KMS-11 (cell line): Measurements from ENCODE around the gene NR2F1-AS1.
"Not testable (repeated sequence)": the region's sequence is repeated elsewhere in the genome, so short reads cannot be mapped to it uniquely, and the experiment has no call there.

Experiments used
- H2AFZ ChIP-seq: fragments of 200-600 bp; sonication (generic); 2 replicates; pipeline ENCODE4 v1.6.1; 2016; ENCODE audit warnings: antibody characterized with exemption, mixed run types, low read depth
- H3K27ac ChIP-seq: fragments of 200-600 bp; sonication (generic); 2 replicates; pipeline ENCODE4 v1.6.1; 2016; ENCODE audit warnings: mild to moderate bottlenecking, mixed run types
- H3K27me3 ChIP-seq: fragments of 200-600 bp; sonication (generic); 2 replicates; pipeline ENCODE4 v1.6.1; 2017; ENCODE audit warnings: mild to moderate bottlenecking, low read depth, mixed run types, moderate library complexity; ENCODE audit not compliant: insufficient read depth
- H3K36me3 ChIP-seq: fragments of 200-600 bp; sonication (generic); 2 replicates; pipeline ENCODE4 v1.6.1; 2017; ENCODE audit warnings: mild to moderate bottlenecking, mixed run types; ENCODE audit not compliant: insufficient read depth
- H3K4me1 ChIP-seq: fragments of 200-600 bp; sonication (generic); 2 replicates; pipeline ENCODE4 v1.6.1; 2016; ENCODE audit warnings: mild to moderate bottlenecking, low read depth, mixed run types; ENCODE audit not compliant: poor library complexity, severe bottlenecking
- H3K4me2 ChIP-seq: fragments of 200-600 bp; sonication (generic); 2 replicates; pipeline ENCODE4 v1.7.0; 2016; ENCODE audit warnings: mild to moderate bottlenecking, mixed run types
- H3K4me3 ChIP-seq: fragments of 200-600 bp; sonication (generic); IDR thresholded peaks from 2 replicates; pipeline ENCODE4 v1.6.1; 2017; ENCODE audit warnings: low read depth, low read length, mixed read lengths; ENCODE audit not compliant: insufficient read depth
- H3K79me2 ChIP-seq: fragments of 200-600 bp; sonication (generic); 2 replicates; pipeline ENCODE4 v1.6.1; 2016; ENCODE audit warnings: low read depth, mixed run types; ENCODE audit not compliant: insufficient read depth
- H3K9ac ChIP-seq: fragments of 200-600 bp; sonication (generic); 2 replicates; pipeline ENCODE4 v1.6.1; 2016; ENCODE audit warnings: mild to moderate bottlenecking, mixed run types
- H4K20me1 ChIP-seq: fragments of 200-600 bp; sonication (generic); 2 replicates; pipeline ENCODE4 v1.6.1; 2016; ENCODE audit warnings: mild to moderate bottlenecking, mixed run types; ENCODE audit not compliant: insufficient read depth
- TF ChIP-seq, protein P1 (sequence below): fragments of 200-600 bp; sonication (generic); conservative IDR thresholded peaks from 2 replicates; pipeline ENCODE4 v1.6.1; 2017; ENCODE audit warnings: low read depth, mild to moderate bottlenecking, antibody characterized with exemption, low read length, moderate library complexity, mixed read lengths

Gene NR2F1-AS1

GRCh38 chr5:93511445-93511844, 69.6 kb downstream of the NR2F1-AS1 start:
- Histone ChIP-seq H3K27me3 (no peaks in the 10 kb centered on the region), H3K79me2 (no peaks in the 10 kb centered on the region), H3K4me1 (no peaks in the 10 kb centered on the region), H2AFZ (no peak overlapping the region), H3K27ac (no peak overlapping the region), H4K20me1 (no peaks in the 10 kb centered on the region), H3K4me3 (no peak overlapping the region), H3K36me3 (no peaks in the 10 kb centered on the region), H3K9ac (no peak overlapping the region), H3K4me2 (no peak overlapping the region)
- TF ChIP-seq, protein P1, sequence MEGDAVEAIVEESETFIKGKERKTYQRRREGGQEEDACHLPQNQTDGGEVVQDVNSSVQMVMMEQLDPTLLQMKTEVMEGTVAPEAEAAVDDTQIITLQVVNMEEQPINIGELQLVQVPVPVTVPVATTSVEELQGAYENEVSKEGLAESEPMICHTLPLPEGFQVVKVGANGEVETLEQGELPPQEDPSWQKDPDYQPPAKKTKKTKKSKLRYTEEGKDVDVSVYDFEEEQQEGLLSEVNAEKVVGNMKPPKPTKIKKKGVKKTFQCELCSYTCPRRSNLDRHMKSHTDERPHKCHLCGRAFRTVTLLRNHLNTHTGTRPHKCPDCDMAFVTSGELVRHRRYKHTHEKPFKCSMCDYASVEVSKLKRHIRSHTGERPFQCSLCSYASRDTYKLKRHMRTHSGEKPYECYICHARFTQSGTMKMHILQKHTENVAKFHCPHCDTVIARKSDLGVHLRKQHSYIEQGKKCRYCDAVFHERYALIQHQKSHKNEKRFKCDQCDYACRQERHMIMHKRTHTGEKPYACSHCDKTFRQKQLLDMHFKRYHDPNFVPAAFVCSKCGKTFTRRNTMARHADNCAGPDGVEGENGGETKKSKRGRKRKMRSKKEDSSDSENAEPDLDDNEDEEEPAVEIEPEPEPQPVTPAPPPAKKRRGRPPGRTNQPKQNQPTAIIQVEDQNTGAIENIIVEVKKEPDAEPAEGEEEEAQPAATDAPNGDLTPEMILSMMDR = no peak

DNA sequence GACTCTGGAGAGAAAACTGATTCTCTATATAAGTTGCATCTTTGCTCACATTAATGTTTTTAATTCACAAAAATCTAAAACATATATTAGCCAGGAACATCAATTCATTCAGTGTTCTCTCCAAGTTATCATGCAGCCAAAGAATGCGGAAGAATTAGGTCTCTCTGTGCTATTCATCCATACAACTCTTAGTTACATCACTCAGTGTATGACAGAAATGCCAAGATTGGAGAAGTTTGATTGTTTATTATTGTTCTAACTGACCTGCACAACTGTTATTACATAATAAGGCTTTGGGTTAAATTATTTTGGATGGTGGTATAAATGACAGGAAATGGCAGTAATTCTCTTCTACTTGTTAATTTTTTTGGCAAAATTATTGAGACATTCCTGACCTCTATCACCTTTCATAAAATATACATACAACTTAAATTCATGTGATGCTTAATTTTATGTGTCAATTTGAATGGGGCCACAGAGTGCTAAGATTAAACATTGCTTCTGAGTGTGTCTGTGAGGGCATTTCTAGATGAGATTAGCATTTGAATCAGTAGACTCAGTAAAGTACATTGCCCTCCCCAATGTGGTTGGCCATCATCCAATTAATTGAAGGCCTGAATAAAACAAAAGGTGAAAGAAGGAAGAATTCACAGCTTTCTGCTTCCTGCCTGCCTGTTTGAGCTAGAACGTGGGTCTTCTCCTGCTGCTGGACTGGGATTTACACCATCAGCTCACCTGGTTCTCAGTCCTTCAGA, 70.2 kb downstream of the NR2F1-AS1 start:
- TF ChIP-seq, protein P1 = no peak
- no peaks in the 10 kb centered on the region for H3K79me2 ChIP-seq
- no peak overlapping the region for H3K4me2 ChIP-seq
- H4K20me1 ChIP-seq = no peaks in the 10 kb centered on the region
- H3K36me3 ChIP-seq = no peaks in the 10 kb centered on the region
- no peak overlapping the region for H2AFZ ChIP-seq
- H3K4me1 ChIP-seq = no peaks in the 10 kb centered on the region
- H3K4me3 ChIP-seq = no peak overlapping the region
- no peak overlapping the region for H3K9ac ChIP-seq
- no peaks in the 10 kb centered on the region for H3K27me3 ChIP-seq
- H3K27ac ChIP-seq = no peak overlapping the region

DNA sequence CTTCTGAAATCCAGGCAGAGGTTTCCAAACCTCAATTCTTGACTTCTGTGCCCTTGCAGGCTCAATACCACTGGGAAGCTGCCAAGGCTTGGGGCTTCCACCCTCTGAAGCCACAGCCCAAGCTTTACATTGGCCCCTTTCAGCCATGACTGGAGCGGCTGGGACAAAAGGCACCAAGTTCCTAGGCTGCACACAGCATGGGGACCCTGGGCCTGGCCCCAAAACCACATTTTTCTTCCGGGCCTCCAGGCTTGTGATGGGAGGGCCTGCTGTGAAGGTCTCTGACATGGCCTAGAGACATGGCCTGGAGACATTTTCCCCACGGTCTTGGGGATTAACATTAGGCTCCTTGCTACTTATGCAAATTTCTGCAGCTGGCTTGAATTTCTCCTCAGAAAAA, 75.5 kb downstream of the NR2F1-AS1 start:
- not testable (repeated sequence) for H3K9ac ChIP-seq, H3K4me2 ChIP-seq, H4K20me1 ChIP-seq, H2AFZ ChIP-seq, H3K79me2 ChIP-seq, H3K27ac ChIP-seq, H3K36me3 ChIP-seq, H3K27me3 ChIP-seq, H3K4me1 ChIP-seq, H3K4me3 ChIP-seq

GRCh38 chr5:93503598-93504067, 77.4 kb downstream of the NR2F1-AS1 start:
- no peaks in the 10 kb centered on the region for H3K4me1 ChIP-seq
- no peaks in the 10 kb centered on the region for H3K79me2 ChIP-seq
- H3K27me3 ChIP-seq = no peaks in the 10 kb centered on the region
- H3K27ac ChIP-seq = no peak overlapping the region
- H3K4me3 ChIP-seq = no peak overlapping the region
- H3K4me2 ChIP-seq = no peak overlapping the region
- H3K36me3 ChIP-seq = no peaks in the 10 kb centered on the region
- H2AFZ ChIP-seq = no peak overlapping the region
- no peak overlapping the region for H3K9ac ChIP-seq
- TF ChIP-seq, protein P1 = no peak
- H4K20me1 ChIP-seq = no peaks in the 10 kb centered on the region

GRCh38 chr5:93497096-93497495, 83.9 kb downstream of the NR2F1-AS1 start:
- Histone ChIP-seq H3K27ac (no peak overlapping the region), H3K4me3 (no peak overlapping the region), H3K79me2 (no peaks in the 10 kb centered on the region), H2AFZ (no peak overlapping the region), H3K4me2 (no peak overlapping the region), H3K27me3 (no peaks in the 10 kb centered on the region), H3K4me1 (no peaks in the 10 kb centered on the region), H4K20me1 (no peaks in the 10 kb centered on the region), H3K9ac (no peak overlapping the region), H3K36me3 (no peaks in the 10 kb centered on the region)
- TF ChIP-seq, protein P1 = no peak
